NOMO-1 (cell line): ENCODE results near the gene MVB12B.
"Not testable (repeated sequence)": the region's sequence is repeated elsewhere in the genome, so short reads cannot be mapped to it uniquely, and the experiment has no call there.

Experiments
- DNase-seq, 2 experiments: peaks; one replicate each; lab custom pipeline; 2025; ENCODE audit not compliant: unreplicated experiment in 2 of 2; lab: John Stamatoyannopoulos, UW

The MVB12B gene

DNA sequence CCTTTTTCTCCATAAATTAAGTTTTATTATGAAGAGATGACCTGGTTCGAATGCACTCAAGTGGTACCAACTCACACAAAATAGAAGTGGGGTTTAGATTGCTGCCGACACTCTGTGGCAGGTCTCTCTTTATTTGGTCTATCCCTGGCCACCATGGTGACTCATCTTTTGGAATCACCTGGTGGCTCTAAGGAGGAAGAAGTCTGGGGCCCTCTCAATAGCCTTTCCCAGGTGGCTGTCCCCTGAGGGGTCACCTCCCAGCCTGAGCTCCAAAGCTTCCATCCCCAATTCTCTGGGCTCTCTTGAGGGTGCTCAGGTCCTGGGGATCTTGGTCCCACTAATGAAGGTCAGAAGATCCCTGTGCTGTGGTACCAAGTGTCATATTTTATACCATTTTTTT, 136.8 kb downstream of the MVB12B start:
- DNase-seq: no peak

- no peak for DNase-seq
Measured at GRCh38 chr9:126464694-126465441, 138.2 kb downstream of the MVB12B start.

DNA sequence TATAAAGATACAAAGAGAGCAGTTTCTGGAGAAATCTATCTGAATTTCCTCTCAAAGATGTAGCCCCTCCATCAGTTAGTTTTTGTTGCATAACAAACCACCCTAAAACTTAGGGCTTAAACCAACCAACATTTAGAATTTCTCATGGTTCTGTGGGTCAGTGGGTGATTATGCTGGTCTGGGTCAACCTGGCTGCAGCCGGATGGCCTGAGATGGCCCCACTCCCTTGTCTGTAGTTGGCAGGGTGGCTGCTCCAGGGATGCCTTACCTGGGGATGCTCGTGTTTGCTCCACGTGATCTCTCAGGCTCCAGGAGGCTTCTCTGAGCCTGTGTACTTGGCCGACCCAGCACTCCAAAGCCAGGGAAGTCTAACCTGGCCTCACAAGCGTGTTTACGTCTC, 139.3 kb downstream of the MVB12B start:
- DNase-seq: no peak

GRCh38 chr9:126468141-126468825, 141.7 kb downstream of the MVB12B start:
- no peak for DNase-seq

DNA sequence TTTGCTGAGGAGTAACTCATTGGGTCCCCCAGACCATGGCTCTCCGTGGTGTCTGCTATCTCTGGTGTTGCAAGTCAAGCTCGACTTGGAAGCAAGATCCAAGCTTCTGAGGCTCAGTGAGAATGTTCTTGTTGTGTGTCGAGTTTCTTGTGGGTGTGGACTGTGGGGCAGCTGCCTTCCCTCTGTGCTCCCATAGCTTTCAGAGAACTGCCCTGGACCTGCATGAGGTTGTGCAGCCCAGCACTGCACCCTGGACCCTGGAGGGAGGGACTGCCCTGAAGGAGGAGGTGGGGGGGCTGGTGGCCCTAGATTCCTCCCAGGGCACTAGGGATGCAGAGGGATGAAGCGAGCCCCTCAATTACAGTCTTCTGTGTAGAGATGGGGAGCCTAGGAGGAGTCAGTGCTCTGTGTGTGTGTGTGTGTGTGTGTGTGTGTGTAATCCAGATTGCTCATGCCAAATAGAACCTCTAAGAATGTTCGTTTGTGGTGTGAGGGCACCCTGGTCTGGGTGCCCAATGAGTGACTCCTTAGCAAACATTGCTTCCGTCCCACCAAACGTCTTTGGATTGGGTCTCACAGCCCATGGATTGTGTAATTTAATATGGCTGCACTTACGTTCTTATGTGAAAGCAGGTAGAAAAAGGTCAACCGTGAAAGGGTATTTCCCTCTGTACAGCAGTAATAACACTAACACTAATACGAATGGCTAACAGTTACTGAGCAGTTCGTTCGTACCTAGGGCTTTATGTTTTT, 143.8 kb downstream of the MVB12B start:
- DNase-seq: peak; percentile 63 to 87

- DNase-seq: peak; percentile 93 to 98
Measured at GRCh38 chr9:126471084-126471624, 144.5 kb downstream of the MVB12B start.

GRCh38 chr9:126472198-126472947, 145.7 kb downstream of the MVB12B start:
- DNase-seq: peak; percentile 22 to 48

DNA sequence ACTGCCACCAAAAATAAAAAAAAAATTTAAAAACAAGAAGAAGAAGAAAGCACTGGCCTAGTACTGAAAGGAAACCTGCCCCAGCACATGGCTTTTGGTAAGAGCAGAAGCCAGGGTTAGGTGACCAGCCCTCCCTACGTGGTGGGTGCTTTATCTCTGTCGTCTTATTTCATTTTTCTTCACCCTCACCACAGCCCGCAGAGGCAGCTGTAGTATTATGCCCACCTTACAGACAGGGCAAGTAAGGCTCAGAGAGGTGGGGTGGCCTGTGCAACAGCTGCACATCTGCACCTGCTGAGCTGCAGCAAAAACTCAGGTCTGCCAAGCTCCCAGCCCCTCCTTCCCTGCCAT, 146.3 kb downstream of the MVB12B start:
- DNase-seq: no peak

DNA sequence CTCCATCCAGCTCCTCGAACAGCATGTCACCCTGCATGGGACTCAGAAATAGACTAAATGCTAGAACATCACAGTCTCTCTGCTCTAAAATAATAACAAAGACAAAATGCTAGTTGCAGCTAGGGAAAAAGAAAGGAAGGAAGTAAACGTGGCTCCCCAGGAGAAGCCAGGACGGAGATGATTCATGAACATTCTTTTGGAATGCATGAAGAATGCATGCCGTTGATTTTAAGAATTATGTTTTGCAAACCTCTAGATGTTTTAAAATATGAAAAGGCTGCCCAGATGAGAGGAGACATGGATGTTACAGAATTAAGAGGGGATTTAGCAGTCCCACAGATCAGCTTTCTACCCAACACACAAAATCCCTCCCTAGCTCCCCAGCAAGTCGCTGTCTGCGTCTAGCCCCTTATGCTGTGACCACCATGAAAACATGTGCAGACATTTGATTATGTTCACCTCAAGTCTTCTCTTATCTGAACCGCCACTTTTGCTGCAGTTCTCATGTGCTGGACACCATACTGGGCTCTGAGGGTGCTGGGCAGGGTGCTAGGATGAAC, 147.7 kb downstream of the MVB12B start:
- DNase-seq: no peak

DNA sequence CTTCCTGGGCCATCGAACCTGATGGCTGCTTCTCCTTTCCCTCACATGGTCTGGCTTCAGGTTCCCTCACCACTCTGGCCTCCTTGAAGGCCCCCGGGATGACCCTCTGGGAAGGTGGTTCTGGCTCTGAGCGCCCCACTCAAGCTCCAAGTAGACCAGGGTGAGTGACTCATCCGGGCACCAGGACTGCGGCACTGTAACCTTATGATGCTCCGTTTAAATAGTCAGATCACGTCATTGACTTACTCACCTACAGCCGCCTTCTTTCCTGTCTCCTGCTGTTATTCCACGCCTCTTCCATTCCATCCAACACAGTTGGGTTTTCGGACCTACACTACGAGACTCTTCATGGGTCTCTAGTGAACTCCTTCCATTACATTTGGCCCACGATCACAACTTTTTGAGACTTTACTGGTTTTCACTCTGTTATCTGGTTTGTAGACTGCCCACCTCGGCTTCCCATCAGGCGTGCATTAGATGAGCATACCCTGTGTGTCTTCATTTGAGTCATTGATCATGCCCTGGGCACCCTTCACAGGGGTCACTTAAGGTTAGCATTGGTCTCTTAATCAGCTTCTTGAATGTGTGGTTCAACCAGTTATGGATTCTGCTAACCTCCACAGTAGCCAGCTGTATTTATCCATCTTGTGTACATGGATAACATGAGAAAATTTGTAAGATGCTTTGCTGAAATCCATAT, 148.3 kb downstream of the MVB12B start:
- DNase-seq: no peak

DNA sequence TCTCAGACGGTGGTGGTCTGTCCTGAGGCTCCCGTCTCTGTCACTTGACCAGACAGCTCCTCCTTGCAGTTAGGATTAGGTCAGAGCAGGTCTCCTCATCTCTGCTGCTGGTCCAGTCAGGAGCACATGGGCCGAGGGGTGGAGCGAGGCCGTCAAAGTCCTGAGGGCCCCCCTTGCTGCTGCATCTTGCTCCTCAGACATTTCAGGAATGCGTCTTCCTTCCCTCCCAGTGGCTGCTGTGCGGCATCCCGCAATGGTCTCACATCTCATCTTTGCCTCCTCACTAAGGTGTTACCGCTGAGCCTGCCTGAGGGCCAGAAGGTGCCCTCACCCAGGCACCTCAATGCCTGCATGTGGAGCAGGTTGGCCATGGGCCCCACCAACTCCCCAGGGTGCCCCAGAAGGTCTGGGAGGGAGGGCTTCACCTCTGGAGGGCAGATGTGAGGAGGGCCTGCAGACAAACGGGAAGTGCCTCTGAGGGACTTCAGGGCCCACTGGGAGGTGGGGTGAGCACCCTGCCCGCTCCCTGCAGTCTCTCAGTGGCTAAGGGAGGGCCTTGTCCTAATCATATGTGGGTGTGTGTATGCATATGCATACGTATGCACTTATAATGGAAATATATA, 149.4 kb downstream of the MVB12B start:
- DNase-seq: no peak

- not testable (repeated sequence) for DNase-seq
Measured at GRCh38 chr9:126477432-126477831, 150.8 kb downstream of the MVB12B start.

DNA sequence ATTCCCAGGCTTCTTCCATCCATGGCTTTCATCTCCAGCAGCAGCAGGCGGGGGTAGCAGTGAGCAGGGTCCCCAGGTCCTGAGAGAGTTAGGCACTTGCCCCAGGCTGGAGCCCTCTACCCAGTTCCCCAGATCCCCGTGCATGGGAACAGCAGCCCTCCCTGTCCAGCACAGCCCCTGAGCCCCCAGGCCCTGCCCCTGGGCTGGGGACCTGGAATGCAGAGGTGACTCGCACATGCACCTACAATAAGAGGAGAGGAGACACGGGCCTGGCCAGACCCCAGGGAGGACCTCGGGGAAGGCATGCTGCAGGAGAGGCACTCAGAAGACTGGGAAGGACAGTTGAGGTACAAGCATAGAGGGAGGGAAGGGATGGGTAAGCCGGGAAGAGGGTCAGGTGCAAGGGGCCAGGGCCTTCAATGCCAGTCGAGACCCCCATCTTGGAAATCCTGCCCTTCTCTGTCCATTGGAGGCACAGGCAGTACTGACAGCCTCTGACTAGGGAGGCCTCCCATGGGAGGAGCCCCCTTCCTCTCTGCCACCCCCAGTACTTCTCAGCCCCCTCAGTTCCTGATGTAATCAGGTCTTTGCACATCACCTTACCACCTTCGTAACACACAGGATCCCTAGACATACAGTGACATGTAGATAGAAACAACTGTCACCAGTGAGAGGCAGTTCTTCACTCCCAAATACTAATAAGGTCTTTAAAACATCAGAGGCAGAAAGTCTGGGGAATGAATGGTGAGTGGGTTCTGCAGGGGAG, 151.8 kb downstream of the MVB12B start:
- DNase-seq: no peak

- DNase-seq: no peak
Measured at GRCh38 chr9:126479515-126479914, 152.9 kb downstream of the MVB12B start.

GRCh38 chr9:126480813-126481212, 154.2 kb downstream of the MVB12B start:
- no peak for DNase-seq

DNA sequence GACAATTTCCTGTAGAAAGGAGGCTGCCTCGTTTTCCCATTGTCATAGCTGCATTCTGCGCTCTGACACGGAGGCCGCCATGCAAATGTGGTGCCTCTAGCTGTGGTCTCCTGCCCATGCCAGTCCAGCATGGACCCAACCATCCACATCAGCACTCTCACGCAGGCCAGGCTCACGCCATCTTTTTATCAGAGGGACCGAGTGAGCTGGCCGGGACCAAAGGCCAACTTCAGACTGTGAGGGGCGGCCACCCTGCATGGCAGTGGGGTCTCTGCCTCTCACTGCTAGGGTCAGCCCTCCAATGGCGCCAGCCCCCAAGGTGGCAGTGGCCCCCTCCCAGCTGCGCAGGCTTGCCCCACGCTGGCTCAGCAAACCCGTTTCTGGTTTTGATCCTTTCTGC, 155.2 kb downstream of the MVB12B start:
- DNase-seq: no peak

DNA sequence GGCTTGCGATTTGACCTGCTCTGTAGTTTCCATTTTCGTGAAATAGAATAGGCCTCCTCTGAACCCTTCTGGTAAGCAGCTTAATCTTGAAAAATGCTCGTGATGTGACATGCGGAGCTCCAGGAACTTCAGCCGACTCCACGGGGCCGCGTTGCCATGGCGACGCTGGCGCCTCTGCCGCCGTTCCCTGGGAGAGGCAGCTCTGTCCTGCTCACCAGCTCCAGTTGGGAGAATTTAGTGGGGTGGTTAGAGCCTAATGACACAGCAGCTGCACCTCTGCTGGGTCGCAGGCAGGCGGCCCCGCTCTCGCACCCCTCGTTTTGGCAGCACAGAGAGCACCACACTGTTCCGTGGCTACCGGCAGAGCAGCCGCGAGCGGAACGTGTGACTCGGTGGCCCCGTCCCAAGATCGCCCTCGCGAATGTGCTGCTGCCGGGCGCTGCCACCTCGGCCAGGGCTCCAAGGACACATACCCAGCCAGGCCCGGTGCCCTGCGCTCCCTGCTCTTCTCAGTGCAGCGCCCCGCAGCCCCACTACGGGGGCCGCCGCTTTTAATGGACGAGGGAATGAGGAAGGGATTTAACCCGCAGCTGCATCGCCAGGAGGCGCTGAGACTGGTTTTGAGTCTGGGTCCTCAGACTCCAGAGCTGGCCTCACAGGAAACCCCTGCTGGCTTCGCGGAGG, 155.9 kb downstream of the MVB12B start:
- DNase-seq: no peak

DNA sequence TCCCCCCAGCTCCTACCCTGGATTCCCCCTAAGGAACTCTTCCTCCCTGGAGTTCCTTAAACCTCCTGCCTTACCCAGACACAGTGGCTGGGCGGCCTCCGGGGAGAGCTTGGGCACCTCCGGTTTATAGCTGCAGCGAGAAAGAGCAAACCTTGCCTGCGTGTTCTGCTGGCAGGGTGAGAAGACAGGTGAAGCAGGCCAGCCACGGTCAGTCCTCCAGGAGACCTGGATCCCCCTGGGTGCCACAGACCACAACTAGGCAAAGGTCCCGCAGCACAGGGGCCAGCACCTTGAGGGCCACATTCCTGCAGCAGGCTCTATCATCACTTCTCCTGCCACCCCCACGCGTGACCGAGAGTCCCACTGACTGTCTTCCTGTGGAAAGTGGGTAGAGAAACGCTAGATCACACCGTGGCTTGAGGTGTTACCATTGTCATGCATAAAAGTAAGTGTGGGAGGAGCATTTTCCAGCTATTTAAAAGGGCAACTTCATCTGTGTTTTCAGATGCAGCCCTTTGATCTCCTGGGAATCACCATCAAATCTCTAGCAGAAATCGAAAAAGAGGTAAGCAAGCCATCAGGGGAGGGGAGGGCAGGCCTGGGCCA, 156.9 kb downstream of the MVB12B start:
- DNase-seq: no peak
